Mesenchymal stem cell (in vitro differentiated cells and primary cell): ENCODE measurements around the gene ESRRG.

Experiments
- DNase-seq: peaks from one replicate; pipeline ENCODE4 v3.0.0-alpha.2; 2013
- H2AFZ ChIP-seq: one replicate; pipeline ENCODE4 v1.6.1; 2013; ENCODE audit warnings: low read depth, mild to moderate bottlenecking, control low read depth, inconsistent platforms, low read length, moderate library complexity
- H2AK5ac ChIP-seq: 2 replicates; pipeline ENCODE4 v1.6.1; 2013; ENCODE audit warnings: low read length, moderate library complexity, mild to moderate bottlenecking, inconsistent platforms; ENCODE audit not compliant: severe bottlenecking
- H2BK120ac ChIP-seq: one replicate; pipeline ENCODE4 v1.6.1; 2013; ENCODE audit warnings: low read depth, mild to moderate bottlenecking, inconsistent platforms, low read length, moderate library complexity
- H2BK12ac ChIP-seq, 2 experiments: one replicate each; pipeline ENCODE4 v1.6.1; 2013; ENCODE audit warnings: inconsistent platforms in 2 of 2, low read length in 2 of 2, mild to moderate bottlenecking in 2 of 2, moderate library complexity in 2 of 2, control low read depth in 1 of 2
- H2BK15ac ChIP-seq: one replicate; pipeline ENCODE4 v1.6.1; 2013; ENCODE audit warnings: mild to moderate bottlenecking, low read depth, inconsistent platforms; ENCODE audit not compliant: poor library complexity, severe bottlenecking
- H2BK5ac ChIP-seq: 2 replicates; pipeline ENCODE4 v1.6.1; 2013; ENCODE audit warnings: low read depth, mild to moderate bottlenecking, low read length, control low read depth, inconsistent platforms; ENCODE audit not compliant: poor library complexity, severe bottlenecking
- H3K14ac ChIP-seq, 2 experiments: one replicate each; pipeline ENCODE4 v1.6.1; 2013; ENCODE audit warnings: inconsistent platforms in 2 of 2, low read length in 2 of 2, control low read depth in 1 of 2, mild to moderate bottlenecking in 1 of 2, moderate library complexity in 1 of 2
- H3K18ac ChIP-seq, 2 experiments: one replicate each; pipeline ENCODE4 v1.6.1; 2013; ENCODE audit warnings: inconsistent platforms in 2 of 2, low read length in 2 of 2, control low read depth in 1 of 2, low read depth in 1 of 2, mild to moderate bottlenecking in 1 of 2
- H3K23ac ChIP-seq, 2 experiments: one replicate each; pipeline ENCODE4 v1.6.1; 2013; ENCODE audit warnings: inconsistent platforms in 2 of 2, low read length in 2 of 2, mild to moderate bottlenecking in 2 of 2, moderate library complexity in 2 of 2, control low read depth in 1 of 2
- H3K27ac ChIP-seq: 2 replicates; pipeline ENCODE4 v1.5.1; 2013; ENCODE audit warnings: mild to moderate bottlenecking, moderate library complexity, low read length, control low read depth, inconsistent platforms; ENCODE audit not compliant: poor library complexity, severe bottlenecking
- H3K27me3 ChIP-seq, 2 experiments: 2 replicates each; pipeline versions ENCODE4 v1.6.1 to v1.7.0; 2013; ENCODE audit warnings: low read length in 2 of 2, mild to moderate bottlenecking in 2 of 2, moderate library complexity in 2 of 2, control low read depth in 1 of 2, inconsistent platforms in 1 of 2; ENCODE audit not compliant: control insufficient read depth in 1 of 2, insufficient read depth in 1 of 2
- H3K36me3 ChIP-seq, 2 experiments: 2 replicates each; pipeline versions ENCODE4 v1.6.1 to v1.7.0; 2013; ENCODE audit warnings: low read length in 2 of 2, control low read depth in 1 of 2, inconsistent platforms in 1 of 2, low read depth in 1 of 2, mild to moderate bottlenecking in 1 of 2; ENCODE audit not compliant: insufficient read depth in 2 of 2, control insufficient read depth in 1 of 2
- H3K4ac ChIP-seq, 2 experiments: one replicate each; pipeline ENCODE4 v1.6.1; 2013; ENCODE audit warnings: inconsistent platforms in 2 of 2, low read length in 2 of 2, mild to moderate bottlenecking in 2 of 2, moderate library complexity in 2 of 2, control low read depth in 1 of 2, low read depth in 1 of 2
- H3K4me1 ChIP-seq: 2 replicates; pipeline ENCODE4 v1.6.1; 2013; ENCODE audit warnings: low read depth, low read length, control low read depth; ENCODE audit not compliant: control insufficient read depth, insufficient read depth
- H3K4me2 ChIP-seq: 2 replicates; pipeline ENCODE4 v1.6.1; 2013; ENCODE audit warnings: low read length, mild to moderate bottlenecking, inconsistent platforms; ENCODE audit not compliant: poor library complexity, severe bottlenecking
- H3K4me3 ChIP-seq, 2 experiments: 2 replicates each; pipeline versions ENCODE4 v1.5.1 to v1.7.0; 2013; ENCODE audit warnings: low read length in 2 of 2, mild to moderate bottlenecking in 2 of 2, control low read depth in 1 of 2, low read depth in 1 of 2; ENCODE audit not compliant: insufficient read depth in 1 of 2
- H3K79me1 ChIP-seq: replicated peaks from 2 replicates; pipeline ENCODE4 v1.6.1; 2013; ENCODE audit warnings: mild to moderate bottlenecking, control low read depth, low read length, inconsistent platforms; ENCODE audit not compliant: poor library complexity, severe bottlenecking
- H3K9ac ChIP-seq: 2 replicates; pipeline ENCODE4 v1.7.0; 2013; ENCODE audit warnings: mild to moderate bottlenecking, low read length, moderate library complexity
- H3K9me3 ChIP-seq: 2 replicates; pipeline ENCODE4 v1.7.0; 2013; ENCODE audit warnings: mild to moderate bottlenecking, low read length; ENCODE audit not compliant: control insufficient read depth
- H4K8ac ChIP-seq: one replicate; pipeline ENCODE4 v1.6.1; 2013; ENCODE audit warnings: inconsistent platforms, mild to moderate bottlenecking, low read length, moderate library complexity
- H4K91ac ChIP-seq: one replicate; pipeline ENCODE4 v1.6.1; 2013; ENCODE audit warnings: mild to moderate bottlenecking, low read length, inconsistent platforms
- WGBS: methylation state at CpG from one replicate; pipeline ENCODE4 v1.1.7; 2013; ENCODE audit warnings: mixed read lengths; 5-methylcytosine and 5-hydroxymethylcytosine counted together

The ESRRG gene

GRCh38 chr1:216478238-216478637 lies 245.0 kb downstream of the ESRRG start:
- Histone ChIP-seq H2BK12ac (no peak overlapping the region), H3K4me1 (no peaks in the 10 kb centered on the region), H2AFZ (no peak overlapping the region), H4K91ac (no peak overlapping the region), H2BK120ac (no peak overlapping the region), H2AK5ac (no peak overlapping the region), H3K79me1 (no peaks in the 10 kb centered on the region), H3K27me3 (no peaks in the 10 kb centered on the region), H3K9me3 (no peaks in the 10 kb centered on the region), H3K4ac (no peak overlapping the region), H3K27ac (no peak overlapping the region), H4K8ac (no peak overlapping the region), H3K14ac (no peak overlapping the region), H3K18ac (no peak overlapping the region), H3K23ac (no peak overlapping the region), H3K4me3 (no peak overlapping the region), H2BK5ac (no peak overlapping the region), H2BK15ac (no peak overlapping the region), H3K4me2 (no peak overlapping the region), H3K36me3 (no peaks in the 10 kb centered on the region), H3K9ac (no peak overlapping the region)
- 95% methylated on average over 8 of the region's 8 CpGs for WGBS
- no peak for DNase-seq

GRCh38 chr1:216476341-216476740 lies 246.9 kb downstream of the ESRRG start:
- no peak overlapping the region for H3K9ac ChIP-seq
- H2BK12ac ChIP-seq: no peak overlapping the region
- no peak for DNase-seq
- H3K4me2 ChIP-seq: no peak overlapping the region
- no peak overlapping the region for H2AK5ac ChIP-seq
- no peaks in the 10 kb centered on the region for H3K4me1 ChIP-seq
- H3K23ac ChIP-seq: no peak overlapping the region
- H3K4me3 ChIP-seq: no peak overlapping the region
- no peak overlapping the region for H4K91ac ChIP-seq
- H3K4ac ChIP-seq: no peak overlapping the region
- H3K27ac ChIP-seq: no peak overlapping the region
- no peak overlapping the region for H2BK15ac ChIP-seq
- H3K14ac ChIP-seq: no peak overlapping the region
- H2BK120ac ChIP-seq: no peak overlapping the region
- H3K36me3 ChIP-seq: no peaks in the 10 kb centered on the region
- no peak overlapping the region for H2BK5ac ChIP-seq
- no peak overlapping the region for H2AFZ ChIP-seq
- no CpG with 5 or more reads among the region's 1 CpG for WGBS
- H3K79me1 ChIP-seq: no peaks in the 10 kb centered on the region
- H3K18ac ChIP-seq: no peak overlapping the region
- no peak overlapping the region for H4K8ac ChIP-seq
- H3K9me3 ChIP-seq: no peaks in the 10 kb centered on the region
- no peaks in the 10 kb centered on the region for H3K27me3 ChIP-seq

GRCh38 chr1:216475659-216476276 lies 247.5 kb downstream of the ESRRG start:
- Histone ChIP-seq H4K91ac (no peak overlapping the region), H2AK5ac (no peak overlapping the region), H2AFZ (no peak overlapping the region), H3K14ac (no peak overlapping the region), H3K4me1 (no peaks in the 10 kb centered on the region), H2BK12ac (no peak overlapping the region), H3K79me1 (no peaks in the 10 kb centered on the region), H3K4ac (no peak overlapping the region), H3K4me3 (no peak overlapping the region), H3K27me3 (no peaks in the 10 kb centered on the region), H3K9me3 (no peaks in the 10 kb centered on the region), H3K18ac (no peak overlapping the region), H2BK120ac (no peak overlapping the region), H3K36me3 (no peaks in the 10 kb centered on the region), H3K4me2 (no peak overlapping the region), H3K9ac (no peak overlapping the region), H3K23ac (no peak overlapping the region), H3K27ac (no peak overlapping the region), H4K8ac (no peak overlapping the region), H2BK5ac (no peak overlapping the region), H2BK15ac (no peak overlapping the region)
- no peak for DNase-seq
- whole genome bisulfite sequencing: no CpG with 5 or more reads among the region's 1 CpG

GRCh38 chr1:216466162-216466801 lies 256.9 kb downstream of the ESRRG start:
- no peak overlapping the region for H2AFZ ChIP-seq
- no CpG with 5 or more reads among the region's 3 CpGs for WGBS

More at GRCh38 chr1:216466162-216466801, 256.9 kb downstream of the ESRRG start:
- Histone ChIP-seq H3K18ac (no peak overlapping the region), H2BK12ac (no peak overlapping the region), H2BK120ac (no peak overlapping the region), H3K9me3 (no peaks in the 10 kb centered on the region), H2BK5ac (no peak overlapping the region), H4K8ac (no peak overlapping the region), H2BK15ac (no peak overlapping the region), H3K27ac (no peak overlapping the region), H3K14ac (no peak overlapping the region), H3K4me1 (peaks cover 3% of the 10 kb centered on the region), H3K9ac (no peak overlapping the region), H3K4ac (no peak overlapping the region), H4K91ac (no peak overlapping the region), H2AK5ac (no peak overlapping the region), H3K79me1 (no peaks in the 10 kb centered on the region), H3K4me3 (no peak overlapping the region), H3K27me3 (no peaks in the 10 kb centered on the region), H3K4me2 (no peak overlapping the region), H3K36me3 (no peaks in the 10 kb centered on the region), H3K23ac (no peak overlapping the region)
- DNase-seq: no peak
